Lower lobe of right lung (tissue), 2 donors: ENCODE measurements around the gene NFYC. TPM values are rescaled to one million over a fixed set of nuclear protein-coding genes. Genes with fewer than 3 reads are reported as not detected.

Source experiments
- ATAC-seq, 2 donors: fragments of 200-7000 bp; cut with Tn5 transposase; one replicate each; pipeline ENCODE4 v1.9.1; 2020 to 2022; ENCODE audit warnings: mild to moderate bottlenecking in 2 of 2, moderate library complexity in 2 of 2
- DNase-seq: peaks from one replicate; pipeline ENCODE4 v3.0.0-alpha.2; 2020
- H3K27ac ChIP-seq: fragments of 200-600 bp; one replicate; pipeline ENCODE4 v1.8.0; 2022
- H3K27me3 ChIP-seq: fragments of 200-600 bp; one replicate; pipeline ENCODE4 v1.8.0; 2022; ENCODE audit warnings: low read depth
- H3K36me3 ChIP-seq: fragments of 200-600 bp; one replicate; pipeline ENCODE4 v1.8.0; 2022; ENCODE audit warnings: mild to moderate bottlenecking
- H3K4me1 ChIP-seq: fragments of 200-600 bp; one replicate; pipeline ENCODE4 v1.8.0; 2022
- H3K4me3 ChIP-seq: fragments of 200-600 bp; one replicate; pipeline ENCODE4 v1.8.0; 2022; ENCODE audit warnings: mild to moderate bottlenecking
- H3K9me3 ChIP-seq: fragments of 200-600 bp; one replicate; pipeline ENCODE4 v1.8.0; 2022
- intact Hi-C: fragments of 100-400 bp; cut with DNase I; formaldehyde crosslinking; loops from one replicate; pipeline ENCODE4 v1.11.0; 2022
- long read RNA-seq: library from polyadenylated mRNA; unstranded; transcript quantifications from one replicate; pipeline ENCODE4 v2.0.0, GENCODE V29; 2021
- total RNA-seq: library from RNA; stranded (reverse); fragmentation: NEBNext Ultra II Directional; extraction: Animal tissue kit (Norgen Biotek cat#: 25700); gene quantifications from one replicate; pipeline ENCODE4 v1.2.1, GENCODE V29; 2021
- TF ChIP-seq, protein P1 (sequence below): fragments of 200-600 bp; IDR thresholded peaks from one replicate; pipeline ENCODE4 v1.8.0; 2022; ENCODE audit warnings: antibody characterized with exemption, mild to moderate bottlenecking
- donor health status: DM: no; HTN: yes; CAD: no; lungs with severe emphysema.

The NFYC gene
- 54.2 TPM for total RNA-seq
- long read RNA-seq, transcript NFYC-213 (10 exons, 1,950 nt): major isoform, 78 of 127 reads
- long read RNA-seq, transcript NFYC-215 (10 exons, 1,911 nt): minor isoform, 5 of 127 reads
- long read RNA-seq, partial matches to known transcripts: 10 of 127 reads
- long read RNA-seq, other reads (novel, unspliced or antisense): 27 of 127 reads

- ATAC-seq: peak; percentile 97
- H3K4me1 ChIP-seq: peaks cover 36% of the 10 kb centered on the region
- intact Hi-C loops: no loop called here
- H3K4me3 ChIP-seq: peak within 1 kb of the TSS; percentile 88
- TF ChIP-seq, protein P1, sequence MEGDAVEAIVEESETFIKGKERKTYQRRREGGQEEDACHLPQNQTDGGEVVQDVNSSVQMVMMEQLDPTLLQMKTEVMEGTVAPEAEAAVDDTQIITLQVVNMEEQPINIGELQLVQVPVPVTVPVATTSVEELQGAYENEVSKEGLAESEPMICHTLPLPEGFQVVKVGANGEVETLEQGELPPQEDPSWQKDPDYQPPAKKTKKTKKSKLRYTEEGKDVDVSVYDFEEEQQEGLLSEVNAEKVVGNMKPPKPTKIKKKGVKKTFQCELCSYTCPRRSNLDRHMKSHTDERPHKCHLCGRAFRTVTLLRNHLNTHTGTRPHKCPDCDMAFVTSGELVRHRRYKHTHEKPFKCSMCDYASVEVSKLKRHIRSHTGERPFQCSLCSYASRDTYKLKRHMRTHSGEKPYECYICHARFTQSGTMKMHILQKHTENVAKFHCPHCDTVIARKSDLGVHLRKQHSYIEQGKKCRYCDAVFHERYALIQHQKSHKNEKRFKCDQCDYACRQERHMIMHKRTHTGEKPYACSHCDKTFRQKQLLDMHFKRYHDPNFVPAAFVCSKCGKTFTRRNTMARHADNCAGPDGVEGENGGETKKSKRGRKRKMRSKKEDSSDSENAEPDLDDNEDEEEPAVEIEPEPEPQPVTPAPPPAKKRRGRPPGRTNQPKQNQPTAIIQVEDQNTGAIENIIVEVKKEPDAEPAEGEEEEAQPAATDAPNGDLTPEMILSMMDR: no peak
- H3K36me3 ChIP-seq: peaks cover 6% of the 10 kb centered on the region
- peak within 1 kb of the TSS; percentile 100 for H3K27ac ChIP-seq
- DNase-seq: peak; percentile 97
- no peaks in the 10 kb centered on the region for H3K9me3 ChIP-seq
- no peaks in the 10 kb centered on the region for H3K27me3 ChIP-seq
These were observed at the start of gene NFYC for GRCh38 chr1:40691538-40692428. TSS of gene NFYC (plus strand) at chr1:40691704. CDS start at chr1:40738844, 47,140 bp downstream.

DNA sequence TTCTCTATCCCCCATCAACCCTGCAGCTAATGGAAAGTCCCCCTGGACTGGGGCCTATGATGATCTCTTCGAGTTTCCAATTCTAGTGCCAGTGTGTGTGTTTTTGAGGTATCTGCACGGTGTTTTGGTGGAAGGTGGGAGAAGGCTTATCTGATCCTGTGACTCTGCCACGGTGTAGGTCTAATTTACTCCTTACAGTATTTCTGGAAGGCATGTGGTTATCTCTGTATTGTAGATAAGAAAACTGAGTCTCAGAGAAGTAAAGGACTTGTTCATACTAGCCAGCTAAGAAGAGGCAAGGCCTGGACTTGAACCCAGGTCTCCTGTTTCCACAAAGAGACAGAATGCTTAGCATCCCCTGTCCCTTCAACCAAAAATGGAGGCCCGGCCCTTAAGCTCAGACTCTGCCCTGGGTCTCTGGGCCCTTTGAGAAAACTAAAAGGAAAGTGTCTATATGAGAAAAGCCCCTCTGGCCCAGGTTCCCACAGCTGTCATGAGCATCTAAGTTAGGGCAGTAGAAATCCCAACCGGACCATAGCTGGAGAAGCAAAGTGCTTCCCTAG is 46.3 kb upstream of the NFYC start:
- H3K9me3 ChIP-seq: no peaks in the 10 kb centered on the region
- TF ChIP-seq, protein P1: no peak
- intact Hi-C loops: no loop called here
- H3K27me3 ChIP-seq: no peaks in the 10 kb centered on the region
- H3K4me1 ChIP-seq: no peaks in the 10 kb centered on the region
- H3K36me3 ChIP-seq: no peaks in the 10 kb centered on the region
- ATAC-seq: no peak
- no peak overlapping the region for H3K4me3 ChIP-seq
- no peak for DNase-seq
- no peak overlapping the region for H3K27ac ChIP-seq

GRCh38 chr1:40646315-40646714 is 45.2 kb upstream of the NFYC start:
- ATAC-seq: no peak
- H3K4me1 ChIP-seq: no peaks in the 10 kb centered on the region
- H3K36me3 ChIP-seq: no peaks in the 10 kb centered on the region
- H3K27ac ChIP-seq: no peak overlapping the region
- H3K4me3 ChIP-seq: no peak overlapping the region
- DNase-seq: no peak
- no peaks in the 10 kb centered on the region for H3K9me3 ChIP-seq
- H3K27me3 ChIP-seq: no peaks in the 10 kb centered on the region
- TF ChIP-seq, protein P1: no peak
- intact Hi-C loops: no loop called here

- intact Hi-C loops: no loop called here
- Histone ChIP-seq H3K27ac (no peak overlapping the region), H3K36me3 (no peaks in the 10 kb centered on the region), H3K27me3 (no peaks in the 10 kb centered on the region), H3K4me3 (no peak overlapping the region), H3K9me3 (no peaks in the 10 kb centered on the region), H3K4me1 (no peaks in the 10 kb centered on the region)
- ATAC-seq (no peak), DNase-seq (no peak)
- TF ChIP-seq, protein P1: no peak
These were observed 43.3 kb upstream of the NFYC start for GRCh38 chr1:40648200-40648599.

DNA sequence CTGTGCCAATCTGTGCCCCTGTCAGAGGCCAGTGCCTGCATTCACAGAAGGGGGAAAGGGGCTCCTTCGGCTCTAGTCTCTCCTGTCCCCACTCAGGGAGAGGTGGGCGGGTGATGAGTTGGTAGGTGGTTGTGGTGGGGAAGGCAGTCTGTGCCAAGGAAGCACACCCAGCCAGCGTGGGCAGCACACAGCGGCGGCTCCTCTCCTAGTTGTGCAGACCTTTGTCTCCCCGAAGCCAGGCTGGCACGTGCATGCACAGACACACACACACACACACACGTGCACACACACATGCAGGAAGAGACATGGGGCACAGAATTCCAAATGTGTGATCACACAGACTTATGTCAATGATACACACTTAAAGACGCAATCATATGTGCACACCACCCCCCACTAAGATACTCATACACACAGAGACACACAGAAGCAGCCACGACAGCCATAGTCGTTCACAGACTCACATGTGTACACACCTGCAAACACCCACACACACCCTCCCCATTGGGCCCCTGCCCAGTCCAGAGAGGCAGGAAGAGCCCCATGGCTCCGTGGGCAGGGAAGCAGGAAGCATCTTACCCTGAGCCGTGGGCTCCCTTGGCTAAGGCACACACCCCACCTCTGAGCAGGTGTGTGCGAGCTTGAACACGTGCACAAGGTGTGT is 42.4 kb upstream of the NFYC start:
- H3K4me3 ChIP-seq: no peak overlapping the region
- H3K27ac ChIP-seq: no peak overlapping the region
- TF ChIP-seq, protein P1: no peak
- intact Hi-C loops: no loop called here
- DNase-seq (no peak), ATAC-seq (no peak)
- H3K9me3 ChIP-seq: no peaks in the 10 kb centered on the region
- no peaks in the 10 kb centered on the region for H3K36me3 ChIP-seq
- no peaks in the 10 kb centered on the region for H3K4me1 ChIP-seq
- no peaks in the 10 kb centered on the region for H3K27me3 ChIP-seq
